ENCODE data around the gene CERS4. TPM values are rescaled to one million over a fixed set of nuclear protein-coding genes. Genes with fewer than 3 reads are reported as not detected.

The CERS4 gene
- total RNA-seq, 1 experiment from 2014 or later, result 4.8 TPM

GRCh38 chr19:8238251-8238650 is 29.1 kb downstream of the CERS4 start:
- Histone ChIP-seq H3K9me3 (ENCODE audit: low read depth, low read length, poor library complexity, severe bottlenecking) (no peaks in the 10 kb centered on the region), H3K27ac (ENCODE audit: low read depth, low read length, poor library complexity, severe bottlenecking) (no peak overlapping the region), H3K4me3 (ENCODE audit: low read depth, low read length, poor library complexity, severe bottlenecking) (no peak overlapping the region), H3K4me1 (ENCODE audit: insufficient read depth, low read length, poor library complexity, severe bottlenecking) (peaks cover 11% of the 10 kb centered on the region), H3K36me3 (ENCODE audit: insufficient read depth, low read length, poor library complexity, severe bottlenecking) (no peaks in the 10 kb centered on the region), H3K27me3 (replicated peaks; ENCODE audit: insufficient read depth, low read depth, low read length, poor library complexity) (no peaks in the 10 kb centered on the region)
- intact Hi-C loops (cut with micrococcal nuclease; ENCODE audit: unreplicated experiment), result no loop called here
- TF ChIP-seq CTCF (conservative IDR thresholded peaks at IDR 0.05; ENCODE audit: low read depth, low read length), result no peak
- no peak for TF ChIP-seq EZH2 (IDR thresholded peaks at IDR 0.05; ENCODE audit: borderline replicate concordance, low read depth, low read length, poor library complexity, severe bottlenecking)
- no peak for DNase-seq (ENCODE audit: low spot score)
- CTCF ChIA-PET, result no interaction called here
- POLR2A ChIA-PET (ENCODE audit: low non-redundant PET), result no interaction called here
- BruUV-seq (replicated peaks), result no TSS peak

GRCh38 chr19:8239528-8240273 is 30.5 kb downstream of the CERS4 start:
- Histone ChIP-seq H3K27ac (ENCODE audit: low read depth, low read length, poor library complexity, severe bottlenecking) (no peak overlapping the region), H3K9me3 (ENCODE audit: low read depth, low read length, poor library complexity, severe bottlenecking) (no peaks in the 10 kb centered on the region), H3K36me3 (ENCODE audit: insufficient read depth, low read length, poor library complexity, severe bottlenecking) (no peaks in the 10 kb centered on the region), H3K27me3 (replicated peaks; ENCODE audit: insufficient read depth, low read depth, low read length, poor library complexity) (no peaks in the 10 kb centered on the region), H3K4me1 (ENCODE audit: insufficient read depth, low read length, poor library complexity, severe bottlenecking) (peaks cover 11% of the 10 kb centered on the region), H3K4me3 (ENCODE audit: low read depth, low read length, poor library complexity, severe bottlenecking) (no peak overlapping the region)
- POLR2A ChIA-PET (ENCODE audit: low non-redundant PET), result no interaction called here
- TF ChIP-seq EZH2 (IDR thresholded peaks at IDR 0.05; ENCODE audit: borderline replicate concordance, low read depth, low read length, poor library complexity, severe bottlenecking) (no peak), CTCF (conservative IDR thresholded peaks at IDR 0.05; ENCODE audit: low read depth, low read length) (no peak)
- no TSS peak for BruUV-seq (replicated peaks)
- no peak for DNase-seq (ENCODE audit: low spot score)
- CTCF ChIA-PET, result no interaction called here
- intact Hi-C loops (cut with micrococcal nuclease; ENCODE audit: unreplicated experiment), result no loop called here

DNA sequence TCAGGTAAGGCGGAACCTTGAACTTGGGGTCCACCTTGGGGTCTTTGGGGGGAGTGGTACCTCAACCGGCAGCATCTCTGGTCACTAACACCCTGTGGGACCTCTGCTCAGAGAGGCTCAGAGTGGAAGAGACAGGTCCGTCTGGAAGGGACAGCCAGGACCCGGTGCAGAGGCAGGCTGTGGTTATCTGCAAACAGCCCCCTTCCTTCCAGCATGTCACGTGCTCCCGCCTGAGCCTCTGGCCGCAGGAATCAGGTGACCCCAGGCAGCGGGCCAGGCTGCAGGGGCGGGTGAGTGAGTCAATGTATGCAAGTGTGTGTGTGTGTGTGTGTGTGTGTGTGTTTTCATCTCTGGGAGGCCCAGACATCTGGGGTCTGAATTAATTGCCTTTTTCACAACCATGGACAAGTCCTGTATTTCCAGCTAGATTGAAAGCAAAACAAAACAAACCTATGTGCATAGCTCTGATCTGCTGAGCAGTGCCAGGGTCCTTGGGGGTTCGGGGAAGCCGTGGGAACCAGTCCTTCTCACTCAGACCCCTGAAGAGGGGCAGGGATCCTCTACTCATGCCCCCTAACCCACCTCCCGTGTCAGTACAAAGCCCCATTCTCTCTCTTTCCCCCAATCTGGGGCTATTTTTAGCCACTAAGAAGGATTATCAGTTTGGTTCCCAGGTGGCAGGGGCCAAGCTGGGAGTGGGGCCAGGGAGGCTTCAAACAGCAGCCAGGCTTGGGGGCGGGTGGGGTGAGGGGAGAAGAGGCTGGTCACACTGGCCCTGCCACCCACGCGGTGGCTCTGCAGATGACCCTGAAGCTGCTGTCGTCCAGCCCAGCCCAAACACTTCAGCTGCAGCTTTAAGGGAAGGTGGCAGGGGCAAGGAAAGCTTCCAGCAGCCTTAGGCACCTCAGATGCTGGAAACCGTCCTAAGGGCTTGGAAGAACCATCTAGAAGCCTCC is 31.4 kb downstream of the CERS4 start:
- H3K9me3 ChIP-seq (ENCODE audit: low read depth, low read length, poor library complexity, severe bottlenecking), result no peaks in the 10 kb centered on the region
- H3K4me3 ChIP-seq (ENCODE audit: low read depth, low read length, poor library complexity, severe bottlenecking), result no peak overlapping the region
- peaks cover 11% of the 10 kb centered on the region for H3K4me1 ChIP-seq (ENCODE audit: insufficient read depth, low read length, poor library complexity, severe bottlenecking)
- no peak for TF ChIP-seq EZH2 (IDR thresholded peaks at IDR 0.05; ENCODE audit: borderline replicate concordance, low read depth, low read length, poor library complexity, severe bottlenecking)
- no peaks in the 10 kb centered on the region for H3K27me3 ChIP-seq (replicated peaks; ENCODE audit: insufficient read depth, low read depth, low read length, poor library complexity)
- H3K27ac ChIP-seq (ENCODE audit: low read depth, low read length, poor library complexity, severe bottlenecking), result no peak overlapping the region
- intact Hi-C loops (cut with micrococcal nuclease; ENCODE audit: unreplicated experiment), result no loop called here
- no TSS peak for BruUV-seq (replicated peaks)
- CTCF ChIA-PET, result interaction anchor here (0.6 kb wide), 1 partner anchor 307 kb away, joined by 3 read pairs; no protein-coding TSS in a partner anchor
- POLR2A ChIA-PET (ENCODE audit: low non-redundant PET), result interaction anchor here (0.6 kb wide), 1 partner anchor 681 kb away, joined by 4 read pairs; no protein-coding TSS in a partner anchor
- H3K36me3 ChIP-seq (ENCODE audit: insufficient read depth, low read length, poor library complexity, severe bottlenecking), result no peaks in the 10 kb centered on the region
- DNase-seq (ENCODE audit: low spot score), result no peak

Measured in A673 (cell line).